ENCODE measurements around the gene PTPRK. TPM values are rescaled to one million over a fixed set of nuclear protein-coding genes. Genes with fewer than 3 reads are reported as not detected.

The PTPRK gene
- total RNA-seq, 2 donors from 2014 or later, result 33.7 to 36.0 TPM

DNA sequence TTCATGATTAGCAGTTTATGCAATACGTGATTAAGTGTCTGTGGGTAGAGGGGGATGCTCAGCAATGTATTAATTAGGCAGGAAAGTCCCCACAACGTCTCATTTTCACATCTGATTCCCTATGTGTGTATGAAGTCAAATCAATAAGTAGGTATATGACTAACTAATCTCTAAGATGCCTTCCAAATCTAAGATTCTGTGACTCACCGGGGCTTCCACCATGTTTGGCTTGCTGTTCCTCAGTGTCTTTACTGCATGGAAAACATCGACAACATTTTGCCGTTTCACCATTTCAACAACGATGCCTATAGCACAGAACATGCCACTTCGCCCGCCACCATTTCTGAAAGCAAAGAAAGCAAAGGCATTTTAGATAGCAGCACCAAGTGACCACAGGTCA is 547.6 kb downstream of the PTPRK start:
- TF ChIP-seq, protein P1, sequence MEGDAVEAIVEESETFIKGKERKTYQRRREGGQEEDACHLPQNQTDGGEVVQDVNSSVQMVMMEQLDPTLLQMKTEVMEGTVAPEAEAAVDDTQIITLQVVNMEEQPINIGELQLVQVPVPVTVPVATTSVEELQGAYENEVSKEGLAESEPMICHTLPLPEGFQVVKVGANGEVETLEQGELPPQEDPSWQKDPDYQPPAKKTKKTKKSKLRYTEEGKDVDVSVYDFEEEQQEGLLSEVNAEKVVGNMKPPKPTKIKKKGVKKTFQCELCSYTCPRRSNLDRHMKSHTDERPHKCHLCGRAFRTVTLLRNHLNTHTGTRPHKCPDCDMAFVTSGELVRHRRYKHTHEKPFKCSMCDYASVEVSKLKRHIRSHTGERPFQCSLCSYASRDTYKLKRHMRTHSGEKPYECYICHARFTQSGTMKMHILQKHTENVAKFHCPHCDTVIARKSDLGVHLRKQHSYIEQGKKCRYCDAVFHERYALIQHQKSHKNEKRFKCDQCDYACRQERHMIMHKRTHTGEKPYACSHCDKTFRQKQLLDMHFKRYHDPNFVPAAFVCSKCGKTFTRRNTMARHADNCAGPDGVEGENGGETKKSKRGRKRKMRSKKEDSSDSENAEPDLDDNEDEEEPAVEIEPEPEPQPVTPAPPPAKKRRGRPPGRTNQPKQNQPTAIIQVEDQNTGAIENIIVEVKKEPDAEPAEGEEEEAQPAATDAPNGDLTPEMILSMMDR (IDR thresholded peaks at IDR 0.05), result no peak
- no peak overlapping the region for H3K27ac ChIP-seq
- H3K9me3 ChIP-seq, result no peaks in the 10 kb centered on the region
- DNase-seq (ENCODE audit: low spot score), result no peak
- no peaks in the 10 kb centered on the region for H3K27me3 ChIP-seq (replicated peaks; ENCODE audit: insufficient read depth)
- ATAC-seq (ENCODE audit: insufficient number of reproducible peaks, low FRiP score, low read depth), result no peak
- no peak overlapping the region for H3K4me3 ChIP-seq
- no peaks in the 10 kb centered on the region for H3K4me1 ChIP-seq (ENCODE audit: control insufficient read depth in 1 of 2, low read depth in 2 of 2)
- peaks cover 12% of the 10 kb centered on the region for H3K36me3 ChIP-seq

DNA sequence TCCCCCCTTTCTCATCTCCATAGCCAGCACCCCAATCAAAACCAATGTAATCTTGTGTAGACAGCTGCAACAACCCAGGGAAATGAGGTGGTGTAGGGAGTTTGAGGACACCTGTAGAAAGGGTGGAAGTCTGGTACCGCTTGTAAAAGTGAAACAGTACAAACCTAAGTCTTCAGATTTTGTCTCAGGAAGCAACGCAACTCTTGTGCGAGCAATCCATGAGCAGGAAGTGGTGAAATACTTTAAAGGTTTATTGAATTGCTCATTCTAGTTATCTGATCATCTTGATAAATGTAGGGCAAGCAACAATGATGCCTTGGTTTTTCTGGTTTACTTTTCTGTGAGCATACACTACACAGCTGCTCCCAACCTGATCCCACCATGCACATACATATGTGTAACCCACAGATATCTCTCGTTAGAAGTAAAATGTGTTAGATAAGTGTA is 548.4 kb downstream of the PTPRK start:
- no peak for ATAC-seq (ENCODE audit: insufficient number of reproducible peaks, low FRiP score, low read depth)
- no peak for DNase-seq (ENCODE audit: low spot score)
- H3K27ac ChIP-seq, result no peak overlapping the region
- H3K27me3 ChIP-seq (replicated peaks; ENCODE audit: insufficient read depth), result no peaks in the 10 kb centered on the region
- peaks cover 9% of the 10 kb centered on the region for H3K36me3 ChIP-seq
- no peaks in the 10 kb centered on the region for H3K9me3 ChIP-seq
- H3K4me1 ChIP-seq (ENCODE audit: control insufficient read depth in 1 of 2, low read depth in 2 of 2), result no peaks in the 10 kb centered on the region
- no peak overlapping the region for H3K4me3 ChIP-seq
- TF ChIP-seq, protein P1 (IDR thresholded peaks at IDR 0.05), result no peak

DNA sequence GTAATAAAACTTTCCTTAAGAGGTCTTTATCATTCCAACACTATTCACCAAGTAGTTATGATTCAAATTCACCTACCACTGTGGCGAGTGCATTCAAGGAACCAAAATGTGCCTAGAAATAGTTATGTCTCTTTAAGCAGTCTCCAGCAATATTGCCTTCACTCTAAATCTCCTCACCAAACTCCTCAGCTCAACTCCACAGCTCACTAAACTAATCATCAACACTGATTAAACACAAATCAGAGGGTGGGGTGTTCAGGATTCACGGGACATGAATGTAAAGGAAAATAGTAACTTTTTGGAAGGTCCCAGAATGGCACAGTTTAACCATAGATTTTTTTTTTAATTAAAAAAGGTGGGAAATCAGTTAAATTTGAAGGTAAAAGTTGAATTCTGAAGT is 549.0 kb downstream of the PTPRK start:
- TF ChIP-seq, protein P1 (IDR thresholded peaks at IDR 0.05), result no peak
- Histone ChIP-seq H3K4me3 (no peak overlapping the region), H3K27me3 (replicated peaks; ENCODE audit: insufficient read depth) (no peaks in the 10 kb centered on the region), H3K36me3 (peaks cover 4% of the 10 kb centered on the region), H3K4me1 (ENCODE audit: control insufficient read depth in 1 of 2, low read depth in 2 of 2) (no peaks in the 10 kb centered on the region), H3K27ac (no peak overlapping the region), H3K9me3 (no peaks in the 10 kb centered on the region)
- no peak for DNase-seq (ENCODE audit: low spot score)
- ATAC-seq (ENCODE audit: insufficient number of reproducible peaks, low FRiP score, low read depth), result no peak

DNA sequence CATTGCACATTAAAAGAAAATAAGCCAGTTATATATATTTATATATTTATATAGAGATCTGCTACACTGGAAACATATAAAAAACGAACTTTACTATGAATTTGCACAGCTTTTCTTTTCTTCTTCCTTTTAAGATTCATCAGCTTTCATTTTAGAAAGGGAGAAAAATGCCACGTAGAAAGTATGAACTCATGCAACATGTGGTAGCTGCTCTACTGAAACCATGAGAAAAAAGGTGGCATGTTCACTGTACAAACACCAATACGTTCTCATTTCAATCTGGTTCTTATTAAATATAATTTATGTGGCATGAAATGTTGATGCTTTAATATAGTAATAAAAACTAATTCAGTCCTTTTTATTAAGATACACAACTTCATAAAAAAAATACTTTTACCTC is 550.7 kb downstream of the PTPRK start:
- Histone ChIP-seq H3K27ac (no peak overlapping the region), H3K36me3 (peaks cover 2% of the 10 kb centered on the region), H3K9me3 (no peaks in the 10 kb centered on the region), H3K4me3 (no peak overlapping the region), H3K27me3 (replicated peaks; ENCODE audit: insufficient read depth) (no peaks in the 10 kb centered on the region), H3K4me1 (ENCODE audit: control insufficient read depth in 1 of 2, low read depth in 2 of 2) (no peaks in the 10 kb centered on the region)
- TF ChIP-seq, protein P1 (IDR thresholded peaks at IDR 0.05), result no peak
- DNase-seq (ENCODE audit: low spot score) (no peak), ATAC-seq (ENCODE audit: insufficient number of reproducible peaks, low FRiP score, low read depth) (no peak)

DNA sequence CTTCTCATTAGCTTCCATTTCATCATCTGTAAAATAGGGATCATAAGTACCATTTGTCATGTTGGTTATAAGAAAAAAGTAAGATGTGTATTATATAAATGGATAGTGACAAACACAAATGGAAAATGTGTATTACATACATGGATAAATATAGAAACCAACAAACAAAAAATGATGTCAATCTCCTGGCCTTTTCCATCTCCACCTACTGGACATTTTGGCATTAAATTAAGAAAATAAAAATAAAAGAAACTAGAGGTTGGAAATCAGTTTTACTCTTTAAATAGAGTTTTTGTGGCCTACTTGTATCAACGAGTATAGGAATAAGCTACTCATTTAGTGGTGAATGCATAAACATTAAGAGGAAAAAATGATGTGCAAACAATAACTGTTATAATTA is 552.0 kb downstream of the PTPRK start:
- no peak for DNase-seq (ENCODE audit: low spot score)
- Histone ChIP-seq H3K27me3 (replicated peaks; ENCODE audit: insufficient read depth) (no peaks in the 10 kb centered on the region), H3K4me3 (no peak overlapping the region), H3K27ac (no peak overlapping the region), H3K4me1 (ENCODE audit: control insufficient read depth in 1 of 2, low read depth in 2 of 2) (no peaks in the 10 kb centered on the region), H3K36me3 (peaks cover 2% of the 10 kb centered on the region), H3K9me3 (no peaks in the 10 kb centered on the region)
- TF ChIP-seq, protein P1 (IDR thresholded peaks at IDR 0.05), result no peak
- no peak for ATAC-seq (ENCODE audit: insufficient number of reproducible peaks, low FRiP score, low read depth)

Data from thoracic aorta (tissue), 2 donors.